Measurements from ENCODE around the gene LRIG3.

LRIG3 gene

GRCh38 chr12:58893495-58893894 is 26.8 kb downstream of the LRIG3 start:
- TF ChIP-seq CTCF (IDR thresholded peaks at IDR 0.05; ENCODE audit: control insufficient read depth, extremely low read depth, insufficient read depth), result no peak
- H3K4me3 ChIP-seq (ENCODE audit: low read depth, low read length), result no peak overlapping the region
- DNase-seq (ENCODE audit: low read depth), result no peak

DNA sequence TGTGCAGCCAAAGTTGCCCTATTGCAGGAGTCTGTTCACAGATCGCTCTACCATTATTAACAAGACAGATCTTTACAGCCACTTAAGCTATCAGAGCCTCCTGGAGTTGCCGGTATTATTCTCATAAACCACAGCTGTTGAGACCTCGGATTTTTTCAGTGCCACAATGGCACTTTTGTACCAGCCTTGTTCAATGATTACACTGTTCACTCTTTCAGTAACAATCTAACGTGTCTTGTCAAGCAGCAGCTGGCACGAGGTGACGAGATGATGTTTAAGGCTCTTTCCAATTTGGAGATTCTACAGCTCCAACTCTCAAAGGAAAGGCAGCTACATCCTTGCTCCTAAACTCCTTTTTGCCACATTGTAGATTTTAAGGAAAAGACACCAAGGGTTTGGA is 30.7 kb downstream of the LRIG3 start:
- TF ChIP-seq CTCF (IDR thresholded peaks at IDR 0.05; ENCODE audit: control insufficient read depth, extremely low read depth, insufficient read depth), result no peak

DNA sequence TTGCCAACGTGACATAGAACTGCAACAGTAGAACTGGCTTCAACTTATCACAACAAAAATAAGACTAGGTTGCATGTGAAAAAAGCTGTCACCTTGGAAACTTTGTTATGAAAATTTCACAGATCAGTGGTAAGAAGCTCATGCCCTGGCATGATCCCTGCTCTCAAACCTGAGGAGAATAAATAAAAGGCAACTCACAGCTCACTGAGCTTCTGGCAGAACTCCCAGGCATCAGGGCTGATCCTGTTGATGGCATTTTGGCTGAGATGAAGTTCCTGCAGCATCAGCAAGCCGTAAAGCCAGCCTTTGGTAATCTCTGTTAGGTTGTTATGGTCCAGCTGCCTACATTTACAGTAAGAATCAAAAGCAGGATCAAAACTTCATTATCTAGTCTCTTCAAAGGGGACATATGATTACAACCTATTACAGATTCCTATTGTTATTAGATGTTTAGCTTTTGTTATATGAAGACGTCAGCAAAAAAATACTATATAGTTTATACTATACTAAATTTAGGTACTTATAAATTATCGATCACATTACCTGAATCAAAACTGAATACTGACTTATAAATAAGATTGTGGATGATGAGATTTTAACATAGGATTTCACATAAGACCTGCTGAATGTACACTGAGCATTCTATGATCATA is 32.0 kb downstream of the LRIG3 start:
- H3K4me3 ChIP-seq (ENCODE audit: low read depth, low read length), result no peak overlapping the region
- DNase-seq (ENCODE audit: low read depth), result peak; percentile 87
- TF ChIP-seq CTCF (IDR thresholded peaks at IDR 0.05; ENCODE audit: control insufficient read depth, extremely low read depth, insufficient read depth), result no peak

More for the DNA sequence above, 30.7 kb downstream of the LRIG3 start:
- H3K4me3 ChIP-seq (ENCODE audit: low read depth, low read length), result no peak overlapping the region
- no peak for DNase-seq (ENCODE audit: low read depth)

- H3K4me3 ChIP-seq (ENCODE audit: low read depth, low read length), result no peak overlapping the region
- TF ChIP-seq CTCF (IDR thresholded peaks at IDR 0.05; ENCODE audit: control insufficient read depth, extremely low read depth, insufficient read depth), result no peak
- no peak for DNase-seq (ENCODE audit: low read depth)
Observed at GRCh38 chr12:58887068-58887467, 33.2 kb downstream of the LRIG3 start.

DNA sequence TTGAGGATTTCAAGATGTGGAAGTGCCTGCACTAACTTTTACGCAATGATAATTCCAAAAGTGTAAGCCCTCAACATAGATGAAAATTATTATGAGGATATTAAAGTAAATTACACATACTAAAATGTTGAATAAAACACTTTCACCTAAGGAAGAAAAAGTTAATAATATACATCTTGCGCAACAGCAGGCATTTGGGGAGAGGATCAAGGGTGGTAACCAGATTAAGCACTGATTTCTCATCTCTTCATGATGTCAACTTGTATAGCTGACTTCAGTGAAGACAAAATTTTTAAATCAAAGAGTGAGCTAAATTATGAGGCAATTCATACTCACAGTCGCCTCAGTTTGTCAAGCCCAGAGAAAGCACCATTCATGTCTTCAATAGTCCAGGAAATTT is 33.8 kb downstream of the LRIG3 start:
- no peak for TF ChIP-seq CTCF (IDR thresholded peaks at IDR 0.05; ENCODE audit: control insufficient read depth, extremely low read depth, insufficient read depth)
- no peak overlapping the region for H3K4me3 ChIP-seq (ENCODE audit: low read depth, low read length)
- no peak for DNase-seq (ENCODE audit: low read depth)

GRCh38 chr12:58884916-58885315 is 35.4 kb downstream of the LRIG3 start:
- TF ChIP-seq CTCF (IDR thresholded peaks at IDR 0.05; ENCODE audit: control insufficient read depth, extremely low read depth, insufficient read depth), result no peak
- no peak for DNase-seq (ENCODE audit: low read depth)
- H3K4me3 ChIP-seq (ENCODE audit: low read depth, low read length), result no peak overlapping the region
